Measurements from ENCODE around the gene RNF144B. TPM values are rescaled to one million over a fixed set of nuclear protein-coding genes. Genes with fewer than 3 reads are reported as not detected.

Gene RNF144B
- 0.30 to 0.53 TPM (median 0.42 TPM) in 5 replicates for total RNA-seq (2022; extraction: Qiagen RNA extraction; ENCODE audit: low read depth)

DNA sequence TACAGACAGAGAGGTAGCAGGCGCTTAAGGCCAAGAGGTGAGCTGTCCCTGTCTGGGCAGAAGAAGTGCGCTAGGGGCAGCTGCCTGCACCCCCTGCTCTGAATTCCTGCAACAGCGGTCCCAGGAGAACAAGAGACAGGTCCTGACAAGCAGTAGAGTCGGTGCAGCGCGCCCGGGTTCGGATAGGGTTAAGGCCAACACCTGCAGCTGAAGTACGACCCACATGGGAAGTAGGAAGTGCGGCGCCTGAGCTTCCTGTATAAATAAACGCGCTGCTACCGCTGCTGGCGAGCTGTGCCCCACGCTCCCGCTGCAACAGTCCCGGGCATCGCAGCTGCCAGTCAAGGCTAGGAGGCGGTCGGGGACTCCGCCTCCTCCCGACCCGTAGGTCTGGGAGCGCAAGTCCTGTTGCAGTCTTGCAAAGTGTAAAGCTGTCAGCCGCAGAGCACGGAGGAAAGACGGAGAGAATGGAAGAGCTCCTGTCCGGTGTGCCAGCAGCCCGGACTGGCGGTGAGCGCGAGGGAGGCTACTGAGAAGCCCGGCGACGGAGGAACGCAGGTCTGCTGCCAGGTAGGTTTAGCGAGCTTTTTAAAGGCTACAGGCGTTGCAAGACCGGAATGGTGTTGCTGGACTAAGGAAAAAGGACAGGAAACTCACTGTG is at the start of gene RNF144B:
TSS of gene RNF144B (plus strand) at position 290 of the 661 bp plus-strand sequence. CDS start 12,185 bp downstream, outside the sequence.

Other genes with a start within 250 kb of the RNF144B start
- 5.8 to 7.1 TPM (median 6.3 TPM) in 5 replicates for gene TPMT, start 232.3 kb upstream of the RNF144B start, total RNA-seq (2022; extraction: Qiagen RNA extraction; ENCODE audit: low read depth)
- 7.6 to 8.7 TPM (median 8.3 TPM) in 5 replicates for gene KDM1B, start 231.9 kb upstream of the RNF144B start, total RNA-seq (2022; extraction: Qiagen RNA extraction; ENCODE audit: low read depth)
- gene DEK, start 122.8 kb upstream of the RNF144B start, total RNA-seq (2022; extraction: Qiagen RNA extraction; ENCODE audit: low read depth), result 75.4 to 128 TPM (median 90.9 TPM) in 5 replicates